Measurements from ENCODE around the gene SS18L1. TPM values are rescaled to one million over a fixed set of nuclear protein-coding genes. Genes with fewer than 3 reads are reported as not detected.

SS18L1 gene
- total RNA-seq, 1 experiment from 2014 or later, result 17.9 TPM

- Histone ChIP-seq H3K9ac (ENCODE audit: low read length) (no peak overlapping the region), H3K4me1 (ENCODE audit: insufficient read depth, low read length) (peaks cover 11% of the 10 kb centered on the region; the same call in 1 of the 2 replicates), H2AFZ (ENCODE audit: low read length) (no peak overlapping the region), H3K27me3 (ENCODE audit: low read length) (no peaks in the 10 kb centered on the region), H3K4me2 (ENCODE audit: low read length) (no peak overlapping the region), H3K4me3 (ENCODE audit: low read length) (no peak overlapping the region), H3K79me2 (ENCODE audit: low read length) (peaks cover 21% of the 10 kb centered on the region), H4K20me1 (ENCODE audit: low read length) (peaks cover 13% of the 10 kb centered on the region), H3K9me3 (ENCODE audit: low read length) (no peaks in the 10 kb centered on the region), H3K9me2 (replicated peaks; ENCODE audit: low read length) (no peaks in the 10 kb centered on the region), H3K36me3 (ENCODE audit: low read depth, low read length) (peaks cover 36% of the 10 kb centered on the region), H3K27ac (ENCODE audit: low read length) (no peak overlapping the region), H3F3A (ENCODE audit: low read length, unreplicated experiment) (no peaks in the 10 kb centered on the region)
- intact Hi-C loops (cut with micrococcal nuclease), result no loop called here
- TF ChIP-seq EZH2phosphoT487 (IDR thresholded peaks at IDR 0.05; ENCODE audit: borderline replicate concordance, low read length) (no peak), EZH2 (IDR thresholded peaks at IDR 0.05; ENCODE audit: low read length, unreplicated experiment) (no peak), CTCF (conservative IDR thresholded peaks at IDR 0.05; ENCODE audit: low read depth, low read length) (no peak)
- CTCF ChIA-PET, result no interaction called here
- no TSS peak for BruUV-seq (replicated peaks)
- DNase-seq, result no peak
- ATAC-seq, result no peak
- POLR2A ChIA-PET (ENCODE audit: unreplicated experiment), result no interaction called here
Measured at GRCh38 chr20:62126141-62126540, 17.4 kb upstream of the SS18L1 start.

GRCh38 chr20:62127799-62128198 lies 15.8 kb upstream of the SS18L1 start:
- H4K20me1 ChIP-seq (ENCODE audit: low read length), result peaks cover 13% of the 10 kb centered on the region
- POLR2A ChIA-PET (ENCODE audit: unreplicated experiment), result no interaction called here
- H3K4me1 ChIP-seq (ENCODE audit: insufficient read depth, low read length), result peaks cover 10% of the 10 kb centered on the region; the same call in 1 of the 2 replicates
- no peak overlapping the region for H3K4me3 ChIP-seq (ENCODE audit: low read length)
- no peaks in the 10 kb centered on the region for H3K27me3 ChIP-seq (ENCODE audit: low read length)
- BruUV-seq (replicated peaks), result no TSS peak
- H3K79me2 ChIP-seq (ENCODE audit: low read length), result peaks cover 20% of the 10 kb centered on the region
- no peaks in the 10 kb centered on the region for H3K9me2 ChIP-seq (replicated peaks; ENCODE audit: low read length)
- H2AFZ ChIP-seq (ENCODE audit: low read length), result no peak overlapping the region
- H3K4me2 ChIP-seq (ENCODE audit: low read length), result no peak overlapping the region
- intact Hi-C loops (cut with micrococcal nuclease), result no loop called here
- DNase-seq (no peak), ATAC-seq (no peak)
- no peaks in the 10 kb centered on the region for H3F3A ChIP-seq (ENCODE audit: low read length, unreplicated experiment)
- CTCF ChIA-PET, result no interaction called here
- H3K36me3 ChIP-seq (ENCODE audit: low read depth, low read length), result peaks cover 43% of the 10 kb centered on the region
- TF ChIP-seq CTCF (conservative IDR thresholded peaks at IDR 0.05; ENCODE audit: low read depth, low read length) (no peak), EZH2phosphoT487 (IDR thresholded peaks at IDR 0.05; ENCODE audit: borderline replicate concordance, low read length) (no peak), EZH2 (IDR thresholded peaks at IDR 0.05; ENCODE audit: low read length, unreplicated experiment) (no peak)
- H3K9me3 ChIP-seq (ENCODE audit: low read length), result no peaks in the 10 kb centered on the region
- H3K27ac ChIP-seq (ENCODE audit: low read length), result no peak overlapping the region
- no peak overlapping the region for H3K9ac ChIP-seq (ENCODE audit: low read length)

GRCh38 chr20:62128502-62128901 lies 15.1 kb upstream of the SS18L1 start:
- no peak for DNase-seq
- no peak overlapping the region for H3K4me2 ChIP-seq (ENCODE audit: low read length)
- no peak overlapping the region for H3K9ac ChIP-seq (ENCODE audit: low read length)
- no peaks in the 10 kb centered on the region for H3K9me3 ChIP-seq (ENCODE audit: low read length)
- peaks cover 7% of the 10 kb centered on the region; the same call in 1 of the 2 replicates for H3K4me1 ChIP-seq (ENCODE audit: insufficient read depth, low read length)
- no peak overlapping the region for H3K27ac ChIP-seq (ENCODE audit: low read length)
- TF ChIP-seq EZH2phosphoT487 (IDR thresholded peaks at IDR 0.05; ENCODE audit: borderline replicate concordance, low read length) (no peak), EZH2 (IDR thresholded peaks at IDR 0.05; ENCODE audit: low read length, unreplicated experiment) (no peak), CTCF (conservative IDR thresholded peaks at IDR 0.05; ENCODE audit: low read depth, low read length) (no peak)
- H3F3A ChIP-seq (ENCODE audit: low read length, unreplicated experiment), result no peaks in the 10 kb centered on the region
- no peaks in the 10 kb centered on the region for H3K9me2 ChIP-seq (replicated peaks; ENCODE audit: low read length)
- CTCF ChIA-PET, result no interaction called here
- POLR2A ChIA-PET (ENCODE audit: unreplicated experiment), result no interaction called here
- ATAC-seq, result no peak
- H4K20me1 ChIP-seq (ENCODE audit: low read length), result peaks cover 9% of the 10 kb centered on the region
- H3K79me2 ChIP-seq (ENCODE audit: low read length), result peaks cover 13% of the 10 kb centered on the region
- BruUV-seq (replicated peaks), result no TSS peak
- no peak overlapping the region for H2AFZ ChIP-seq (ENCODE audit: low read length)
- H3K4me3 ChIP-seq (ENCODE audit: low read length), result no peak overlapping the region
- intact Hi-C loops (cut with micrococcal nuclease), result no loop called here
- no peaks in the 10 kb centered on the region for H3K27me3 ChIP-seq (ENCODE audit: low read length)
- peaks cover 43% of the 10 kb centered on the region for H3K36me3 ChIP-seq (ENCODE audit: low read depth, low read length)
